ENCODE measurements around the gene SH3BGR.
A peak's percentile ranks its signal among the peaks of the same experiment; 100 is the strongest.
"Not testable (repeated sequence)": the region's sequence is repeated elsewhere in the genome, so short reads cannot be mapped to it uniquely, and the experiment has no call there.

SH3BGR gene

GRCh38 chr21:39451332-39452206, at the start of gene SH3BGR:
SH3BGR (plus strand) TSS chr21:39451970; CDS start chr21:39452097, 127 bp downstream.
- DNase-seq (ENCODE audit: low read depth), result no peak

GRCh38 chr21:39406065-39406464, 45.7 kb upstream of the SH3BGR start:
- no peak for DNase-seq (ENCODE audit: low read depth)

GRCh38 chr21:39419204-39419603, 32.6 kb upstream of the SH3BGR start:
- not testable (repeated sequence) for DNase-seq (ENCODE audit: low read depth)

GRCh38 chr21:39422527-39423241, 29.1 kb upstream of the SH3BGR start:
- no peak for DNase-seq (ENCODE audit: low read depth)

- DNase-seq (ENCODE audit: low read depth), result no peak
These were observed 22.3 kb upstream of the SH3BGR start for GRCh38 chr21:39429445-39429844.

- no peak for DNase-seq (ENCODE audit: low read depth)
These were observed 21.8 kb upstream of the SH3BGR start for GRCh38 chr21:39430016-39430415.

- no peak for DNase-seq (ENCODE audit: low read depth)
These were observed 21.3 kb upstream of the SH3BGR start for GRCh38 chr21:39430457-39430856.

- no peak for DNase-seq (ENCODE audit: low read depth)
These were observed 20.8 kb upstream of the SH3BGR start for GRCh38 chr21:39430954-39431353.

GRCh38 chr21:39434950-39435349, 16.8 kb upstream of the SH3BGR start:
- no peak for DNase-seq (ENCODE audit: low read depth)

- DNase-seq (ENCODE audit: low read depth), result no peak
These were observed 12.5 kb upstream of the SH3BGR start for GRCh38 chr21:39439232-39439631.

GRCh38 chr21:39441502-39442475, 10.0 kb upstream of the SH3BGR start:
- no peak for DNase-seq (ENCODE audit: low read depth)

- no peak for DNase-seq (ENCODE audit: low read depth)
These were observed 7.2 kb upstream of the SH3BGR start for GRCh38 chr21:39444421-39445180.

- peak; percentile 66 for DNase-seq (ENCODE audit: low read depth)
These were observed 6.2 kb upstream of the SH3BGR start, which contains the start of gene LCA5L for GRCh38 chr21:39445321-39446269. LCA5L (minus strand) TSS chr21:39445778; CDS start chr21:39428493, 17,285 bp downstream.

GRCh38 chr21:39447264-39447663, 4.5 kb upstream of the SH3BGR start:
- no peak for DNase-seq (ENCODE audit: low read depth)

GRCh38 chr21:39452207-39452969, 618 bp downstream of the SH3BGR start:
- DNase-seq (ENCODE audit: low read depth), result no peak

GRCh38 chr21:39452970-39453342, 1.2 kb downstream of the SH3BGR start:
- DNase-seq (ENCODE audit: low read depth), result no peak

- no peak for DNase-seq (ENCODE audit: low read depth)
These were observed 1.9 kb downstream of the SH3BGR start for GRCh38 chr21:39453571-39454179.

GRCh38 chr21:39454949-39455668, 3.3 kb downstream of the SH3BGR start:
- no peak for DNase-seq (ENCODE audit: low read depth)

All from stromal cell of bone marrow (primary cell).